ENCODE measurements around the gene C6orf89.

- TF ChIP-seq POLR2A (IDR thresholded peaks at IDR 0.05): no peak
- TF ChIP-seq, protein P1, sequence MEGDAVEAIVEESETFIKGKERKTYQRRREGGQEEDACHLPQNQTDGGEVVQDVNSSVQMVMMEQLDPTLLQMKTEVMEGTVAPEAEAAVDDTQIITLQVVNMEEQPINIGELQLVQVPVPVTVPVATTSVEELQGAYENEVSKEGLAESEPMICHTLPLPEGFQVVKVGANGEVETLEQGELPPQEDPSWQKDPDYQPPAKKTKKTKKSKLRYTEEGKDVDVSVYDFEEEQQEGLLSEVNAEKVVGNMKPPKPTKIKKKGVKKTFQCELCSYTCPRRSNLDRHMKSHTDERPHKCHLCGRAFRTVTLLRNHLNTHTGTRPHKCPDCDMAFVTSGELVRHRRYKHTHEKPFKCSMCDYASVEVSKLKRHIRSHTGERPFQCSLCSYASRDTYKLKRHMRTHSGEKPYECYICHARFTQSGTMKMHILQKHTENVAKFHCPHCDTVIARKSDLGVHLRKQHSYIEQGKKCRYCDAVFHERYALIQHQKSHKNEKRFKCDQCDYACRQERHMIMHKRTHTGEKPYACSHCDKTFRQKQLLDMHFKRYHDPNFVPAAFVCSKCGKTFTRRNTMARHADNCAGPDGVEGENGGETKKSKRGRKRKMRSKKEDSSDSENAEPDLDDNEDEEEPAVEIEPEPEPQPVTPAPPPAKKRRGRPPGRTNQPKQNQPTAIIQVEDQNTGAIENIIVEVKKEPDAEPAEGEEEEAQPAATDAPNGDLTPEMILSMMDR (IDR thresholded peaks at IDR 0.05): no peak
These were observed 19.2 kb downstream of the C6orf89 start for GRCh38 chr6:36904851-36905393.

Measured in esophagus squamous epithelium (tissue), 4 donors.